ENCODE data around the gene VANGL2.
"Not testable (repeated sequence)": the region's sequence is repeated elsewhere in the genome, so short reads cannot be mapped to it uniquely, and the experiment has no call there.

VANGL2 gene

GRCh38 chr1:160370561-160371345, 29.6 kb upstream of the VANGL2 start:
- DNase-seq: no peak

- no peak for DNase-seq
Observed at GRCh38 chr1:160371346-160371631, 29.1 kb upstream of the VANGL2 start.

GRCh38 chr1:160371756-160372155, 28.6 kb upstream of the VANGL2 start:
- no peak for DNase-seq

GRCh38 chr1:160373696-160374095, 26.7 kb upstream of the VANGL2 start:
- DNase-seq: no peak

- no peak for DNase-seq
Observed at GRCh38 chr1:160374306-160375110, 25.9 kb upstream of the VANGL2 start.

GRCh38 chr1:160375788-160376524, 24.4 kb upstream of the VANGL2 start:
- no peak for DNase-seq

GRCh38 chr1:160376525-160377131, 23.7 kb upstream of the VANGL2 start:
- peak; percentile 34 for DNase-seq

- no peak for DNase-seq
Observed at GRCh38 chr1:160377585-160378206, 22.7 kb upstream of the VANGL2 start.

GRCh38 chr1:160384812-160385211, 15.6 kb upstream of the VANGL2 start:
- not testable (repeated sequence) for DNase-seq

GRCh38 chr1:160388406-160388805, 12.0 kb upstream of the VANGL2 start:
- not testable (repeated sequence) for DNase-seq

GRCh38 chr1:160394673-160395072, 5.7 kb upstream of the VANGL2 start:
- DNase-seq: no peak

GRCh38 chr1:160397651-160398050, 2.7 kb upstream of the VANGL2 start:
- DNase-seq: no peak

- no peak for DNase-seq
Observed at GRCh38 chr1:160398823-160399222, 1.5 kb upstream of the VANGL2 start.

GRCh38 chr1:160399544-160400222, 681 bp upstream of the VANGL2 start:
- DNase-seq: no peak

- no peak for DNase-seq
Observed at GRCh38 chr1:160400646-160401486, 502 bp downstream of the VANGL2 start.

- no peak for DNase-seq
Observed at GRCh38 chr1:160401487-160401805, 1.1 kb downstream of the VANGL2 start.

GRCh38 chr1:160402001-160402795, 1.8 kb downstream of the VANGL2 start:
- no peak for DNase-seq

- DNase-seq: no peak
Observed at GRCh38 chr1:160403244-160403643, 2.9 kb downstream of the VANGL2 start.

GRCh38 chr1:160404094-160404493, 3.7 kb downstream of the VANGL2 start:
- DNase-seq: no peak

GRCh38 chr1:160405331-160405877, 5.0 kb downstream of the VANGL2 start:
- DNase-seq: no peak
